ENCODE measurements around the gene TSPEAR.

- TF ChIP-seq, protein P1, sequence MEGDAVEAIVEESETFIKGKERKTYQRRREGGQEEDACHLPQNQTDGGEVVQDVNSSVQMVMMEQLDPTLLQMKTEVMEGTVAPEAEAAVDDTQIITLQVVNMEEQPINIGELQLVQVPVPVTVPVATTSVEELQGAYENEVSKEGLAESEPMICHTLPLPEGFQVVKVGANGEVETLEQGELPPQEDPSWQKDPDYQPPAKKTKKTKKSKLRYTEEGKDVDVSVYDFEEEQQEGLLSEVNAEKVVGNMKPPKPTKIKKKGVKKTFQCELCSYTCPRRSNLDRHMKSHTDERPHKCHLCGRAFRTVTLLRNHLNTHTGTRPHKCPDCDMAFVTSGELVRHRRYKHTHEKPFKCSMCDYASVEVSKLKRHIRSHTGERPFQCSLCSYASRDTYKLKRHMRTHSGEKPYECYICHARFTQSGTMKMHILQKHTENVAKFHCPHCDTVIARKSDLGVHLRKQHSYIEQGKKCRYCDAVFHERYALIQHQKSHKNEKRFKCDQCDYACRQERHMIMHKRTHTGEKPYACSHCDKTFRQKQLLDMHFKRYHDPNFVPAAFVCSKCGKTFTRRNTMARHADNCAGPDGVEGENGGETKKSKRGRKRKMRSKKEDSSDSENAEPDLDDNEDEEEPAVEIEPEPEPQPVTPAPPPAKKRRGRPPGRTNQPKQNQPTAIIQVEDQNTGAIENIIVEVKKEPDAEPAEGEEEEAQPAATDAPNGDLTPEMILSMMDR (IDR thresholded peaks at IDR 0.05), result no peak
- TF ChIP-seq EP300 (IDR thresholded peaks at IDR 0.05), result no peak
- TF ChIP-seq POLR2A (IDR thresholded peaks at IDR 0.05), result no peak
- TF ChIP-seq POLR2AphosphoS5 (IDR thresholded peaks at IDR 0.05), result no peak
Observed at GRCh38 chr21:44603109-44603875, 108.1 kb downstream of the TSPEAR start.
